Measurements from ENCODE around the gene PTH2. TPM values are rescaled to one million over a fixed set of nuclear protein-coding genes. Genes with fewer than 3 reads are reported as not detected.

PTH2 gene
- total and polyA plus RNA-seq, 2 of the 8 experiments (the other 6 are each of a cell fraction or from before 2014, with no cell fraction given) = not detected

- TF ChIP-seq CHD7 (IDR thresholded peaks at IDR 0.05; ENCODE audit: insufficient replicate concordance, low read length) = no peak
- no peak for TF ChIP-seq E2F6 (IDR thresholded peaks at IDR 0.05)
- TF ChIP-seq ASH2L (IDR thresholded peaks at IDR 0.05; ENCODE audit: low read length) = no peak
- TF ChIP-seq HDAC2 (IDR thresholded peaks at IDR 0.05; ENCODE audit: borderline replicate concordance in 1 of 2, low read depth in 2 of 2, low read length in 2 of 2) = no peak
- no peak for TF ChIP-seq ATF2 (IDR thresholded peaks at IDR 0.05; ENCODE audit: low read length)
- no peak for TF ChIP-seq TCF12 (IDR thresholded peaks at IDR 0.05; ENCODE audit: low read depth, low read length)
- no peak for TF ChIP-seq JUND (IDR thresholded peaks at IDR 0.05; ENCODE audit: low read length)
- TF ChIP-seq RAD21 (IDR thresholded peaks at IDR 0.05 in 1 of 2, conservative IDR thresholded peaks at IDR 0.05 in 1 of 2; ENCODE audit: low read depth in 2 of 2, low read length in 2 of 2) = no peak
- TF ChIP-seq SRF (IDR thresholded peaks at IDR 0.05; ENCODE audit: low read depth, low read length) = no peak
Observed at GRCh38 chr19:49442354-49442753, 19.1 kb upstream of the PTH2 start (continued).
